GM21737 (cell line): Measurements from ENCODE around the gene ZNF185.
A peak's percentile ranks its signal among the peaks of the same experiment; 100 is the strongest.

ENCODE experiments used
- ATAC-seq: cut with Tn5 transposase; IDR thresholded peaks from one replicate; pipeline ENCODE4 v1.9.1; 2021; ENCODE audit warnings: mild to moderate bottlenecking, moderate library complexity; ENCODE audit not compliant: unreplicated experiment

ZNF185 gene

DNA sequence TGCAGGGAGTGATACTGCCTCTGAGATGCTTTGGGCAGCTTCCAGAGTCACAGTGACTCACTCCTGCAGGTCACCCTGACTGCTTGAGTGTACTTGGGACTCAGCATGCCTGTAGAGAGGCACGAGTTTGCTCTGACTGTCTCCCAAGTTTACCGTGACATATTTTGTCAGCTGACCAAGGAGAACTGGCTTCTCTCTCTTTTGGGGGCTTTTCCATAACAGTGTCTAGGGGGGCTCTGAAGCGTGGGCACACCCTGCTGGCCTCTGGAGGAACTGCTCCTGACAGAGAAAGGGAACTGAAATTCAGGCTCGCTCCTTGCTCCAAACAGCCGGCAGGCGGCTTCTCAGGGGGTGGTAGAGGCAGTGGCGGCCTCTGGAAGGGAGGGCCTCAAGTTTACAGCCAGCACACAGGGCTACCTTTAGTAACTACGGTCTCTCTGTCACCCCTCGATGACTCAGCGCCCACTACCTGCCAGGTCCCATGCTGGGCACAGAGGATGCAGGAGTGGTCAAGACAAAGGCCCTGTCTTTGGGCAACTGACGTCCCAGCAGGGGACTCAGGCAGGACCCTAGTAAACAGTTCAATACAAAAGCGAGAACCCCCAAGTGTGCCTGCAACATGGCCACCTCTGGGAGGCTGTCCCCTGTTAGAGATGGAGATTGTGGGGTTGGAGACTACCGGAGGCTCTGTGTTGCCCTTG is 17.8 kb downstream of the ZNF185 start:
- ATAC-seq: peak; percentile 72

DNA sequence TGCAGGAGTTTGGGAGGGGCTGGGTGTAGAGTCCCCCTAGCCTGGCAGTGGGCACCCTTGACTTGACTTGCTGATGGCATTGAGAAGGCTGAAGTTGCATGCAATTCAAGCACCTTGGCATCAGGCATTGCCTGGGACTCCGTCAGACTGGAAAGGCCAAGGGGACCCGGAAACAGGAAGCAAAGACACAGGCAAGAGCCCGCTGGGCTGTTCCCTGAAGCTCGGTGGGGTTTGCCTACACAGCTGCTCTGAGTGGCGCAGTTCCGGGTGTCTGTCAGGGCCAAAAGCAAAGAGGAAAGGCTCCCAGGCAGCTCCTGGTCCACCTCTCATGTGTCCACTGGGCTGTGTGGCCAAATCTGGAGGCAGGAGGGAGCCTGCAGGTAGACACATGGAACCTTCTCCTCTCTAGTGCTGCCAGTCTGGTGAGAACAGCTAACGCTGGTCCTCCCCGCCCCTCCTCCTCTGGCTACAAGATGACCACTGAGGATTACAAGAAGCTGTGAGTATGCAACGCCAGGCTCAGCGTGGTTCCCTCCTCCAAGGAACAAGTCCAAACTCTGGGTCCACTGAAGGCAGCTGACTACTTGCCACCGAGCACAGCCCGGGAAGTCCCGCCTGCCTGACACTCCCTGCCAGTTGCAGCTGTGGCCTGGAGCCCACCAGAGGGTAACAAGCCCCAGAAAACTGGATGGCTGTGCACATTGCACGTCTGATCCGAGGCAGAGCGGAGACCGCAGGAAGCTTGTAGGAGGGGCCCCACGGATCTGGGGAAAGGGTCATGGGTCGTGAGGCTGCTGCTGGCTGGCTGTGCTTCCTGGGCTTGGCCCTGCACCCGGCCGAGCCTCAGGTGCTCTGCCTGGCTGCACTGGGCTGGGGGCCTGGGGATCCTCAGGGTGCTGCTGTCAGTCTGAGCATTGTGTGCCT is 20.1 kb downstream of the ZNF185 start:
- ATAC-seq: no peak

GRCh38 chrX:152918707-152919106 is 20.8 kb downstream of the ZNF185 start:
- ATAC-seq: no peak

- ATAC-seq: no peak
These were observed 25.7 kb downstream of the ZNF185 start for GRCh38 chrX:152923599-152923998.

DNA sequence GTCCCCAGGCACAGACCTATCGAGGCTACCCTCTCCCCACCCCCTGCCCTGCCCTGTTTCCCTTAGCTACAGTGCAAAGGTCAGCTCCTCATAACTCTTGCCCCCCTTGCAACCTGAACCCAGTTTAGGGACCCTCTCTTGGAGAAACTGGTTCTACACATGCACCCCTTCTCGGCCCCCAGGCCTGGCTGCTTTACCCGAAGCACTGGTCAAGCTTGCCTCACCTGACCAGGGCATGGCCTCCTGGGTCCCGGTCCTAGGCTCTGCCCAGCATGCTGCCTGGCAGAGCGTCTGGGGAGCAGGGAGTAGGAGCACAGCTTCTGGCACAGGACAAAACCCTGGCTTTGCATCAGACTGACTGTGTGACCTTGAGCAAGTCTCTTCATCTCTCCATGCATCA is 28.0 kb downstream of the ZNF185 start:
- no peak for ATAC-seq

DNA sequence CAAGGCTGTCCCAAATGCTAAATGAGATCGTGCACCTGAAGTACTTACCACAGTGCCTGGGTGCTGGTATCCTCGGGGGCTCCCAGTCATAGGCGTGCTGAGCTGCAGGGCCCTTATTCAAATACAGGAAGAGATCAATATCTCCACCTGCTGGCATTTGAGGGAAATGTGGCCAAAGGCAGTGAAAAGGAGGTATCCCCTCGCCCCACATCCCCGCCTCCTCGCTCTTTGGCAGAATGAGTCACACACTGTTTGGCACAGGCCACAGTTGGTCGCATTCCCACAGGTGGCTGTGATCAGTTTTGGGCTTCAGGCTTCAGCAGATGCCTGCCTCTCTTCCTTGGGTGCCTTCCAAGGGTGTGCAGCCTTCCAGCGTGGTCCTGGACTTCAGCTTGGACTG is 28.4 kb downstream of the ZNF185 start:
- peak; percentile 77 for ATAC-seq

GRCh38 chrX:152926923-152927322 is 29.1 kb downstream of the ZNF185 start:
- no peak for ATAC-seq

DNA sequence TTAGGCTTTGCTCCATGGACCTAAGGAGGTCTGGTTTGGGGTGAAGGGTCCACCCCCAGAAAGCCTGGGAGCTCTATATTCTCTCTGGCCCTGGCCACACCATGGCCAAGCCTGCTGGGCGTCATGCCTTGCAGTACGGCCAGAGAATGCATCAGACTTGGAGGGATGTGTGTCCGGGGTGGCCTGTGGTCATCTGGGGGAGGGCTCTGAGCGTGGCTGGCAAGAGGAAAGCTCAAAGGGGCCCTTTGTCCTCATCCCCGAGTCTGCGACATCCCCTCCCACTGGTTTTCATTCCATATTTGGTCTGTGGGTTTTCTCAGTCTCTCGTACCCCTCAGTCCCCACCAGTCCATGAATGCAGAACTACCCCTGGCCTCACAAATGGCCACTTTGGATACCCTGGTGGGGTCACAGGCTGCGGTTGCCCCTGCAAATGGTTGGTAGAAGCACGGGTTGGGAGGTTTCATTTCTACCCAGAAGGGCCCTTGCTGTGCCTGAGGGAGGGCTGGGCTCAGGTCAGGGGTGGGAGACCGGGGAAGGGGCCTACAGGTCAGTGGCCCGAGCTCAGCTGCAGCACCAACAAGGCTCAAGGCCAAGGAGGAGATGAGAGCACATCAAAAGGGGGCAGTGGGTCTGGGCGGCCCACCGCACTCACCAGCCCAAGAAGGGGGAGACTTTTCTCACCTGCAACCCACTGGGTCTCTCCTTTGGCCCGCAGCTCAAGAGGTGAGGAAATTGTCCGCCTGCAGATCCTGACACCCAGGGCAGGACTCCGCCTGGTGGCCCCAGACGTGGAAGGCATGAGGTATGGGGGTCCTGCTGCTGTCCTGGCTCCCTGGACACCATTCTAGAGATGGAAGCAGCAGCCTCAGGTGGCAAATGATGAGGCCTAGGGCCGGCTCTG is 30.2 kb downstream of the ZNF185 start:
- no peak for ATAC-seq

- no peak for ATAC-seq
These were observed 31.0 kb downstream of the ZNF185 start for GRCh38 chrX:152928761-152929400.

DNA sequence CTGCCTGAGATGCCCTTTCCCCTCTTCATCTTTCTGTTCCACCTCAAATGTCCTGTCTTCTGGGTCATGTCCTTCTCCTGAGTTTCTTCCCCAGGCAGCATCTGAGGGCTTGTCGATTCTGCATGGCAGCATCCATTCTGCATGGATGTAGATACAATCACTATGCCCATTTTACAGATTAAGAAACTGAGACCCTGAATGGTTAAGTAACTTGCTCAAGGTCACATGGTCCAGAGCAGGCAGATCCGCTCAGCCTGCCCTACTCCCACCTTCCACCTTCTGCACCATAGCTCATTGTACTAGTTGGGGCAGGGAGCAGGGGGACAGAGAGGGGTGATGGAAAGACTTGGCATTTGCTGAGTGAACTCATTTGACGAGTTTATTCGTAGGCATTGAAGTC is 32.0 kb downstream of the ZNF185 start:
- ATAC-seq: no peak

DNA sequence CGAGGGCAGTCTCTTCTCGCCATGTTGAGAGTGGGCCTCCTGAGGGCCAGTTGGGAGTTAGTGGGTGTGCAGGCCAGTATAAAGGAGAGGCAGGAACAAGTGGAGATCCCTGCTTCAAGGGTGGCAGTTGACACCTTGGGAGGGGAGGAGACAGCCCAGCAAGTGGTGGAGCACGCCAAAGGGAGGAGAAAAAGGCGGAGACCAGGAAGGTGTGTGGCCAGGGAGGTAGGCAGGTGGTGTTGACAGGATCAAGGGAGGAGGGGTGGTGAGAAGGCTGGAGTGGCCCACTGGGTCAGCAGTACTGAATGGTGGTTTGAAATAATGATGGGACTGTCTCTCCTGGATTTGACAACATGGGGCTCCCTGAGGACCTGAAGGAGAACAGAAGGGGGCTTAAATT is 32.6 kb downstream of the ZNF185 start:
- no peak for ATAC-seq

GRCh38 chrX:152932144-152932543 is 34.3 kb downstream of the ZNF185 start:
- no peak for ATAC-seq

DNA sequence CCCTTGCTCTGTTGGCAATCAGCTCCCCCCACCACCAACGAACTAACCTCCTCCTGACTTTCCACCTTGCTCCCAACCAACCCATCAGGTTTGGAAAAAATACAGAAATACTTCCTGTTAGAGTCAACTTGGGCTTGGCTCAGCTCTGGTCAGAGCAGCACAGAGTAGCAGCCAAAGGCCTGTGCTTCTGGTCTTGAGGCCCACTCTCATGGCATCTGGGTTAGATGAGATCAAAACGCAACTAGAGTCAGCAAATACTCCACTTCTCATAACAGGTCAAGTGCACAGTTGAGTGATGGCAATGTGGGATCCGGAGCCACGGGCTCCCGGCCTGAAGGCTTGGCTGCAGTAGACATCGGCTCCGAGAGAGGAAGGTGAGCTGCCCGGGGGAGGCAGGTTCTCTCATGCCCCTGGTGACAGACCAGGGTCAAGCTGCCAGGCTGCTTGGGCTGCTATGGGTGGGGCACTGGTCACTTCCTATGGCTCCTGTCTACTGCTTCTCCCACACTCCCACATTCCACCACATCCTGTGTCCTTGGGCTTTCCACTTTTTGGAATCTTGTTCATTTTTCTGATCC is 34.8 kb downstream of the ZNF185 start:
- ATAC-seq: no peak

DNA sequence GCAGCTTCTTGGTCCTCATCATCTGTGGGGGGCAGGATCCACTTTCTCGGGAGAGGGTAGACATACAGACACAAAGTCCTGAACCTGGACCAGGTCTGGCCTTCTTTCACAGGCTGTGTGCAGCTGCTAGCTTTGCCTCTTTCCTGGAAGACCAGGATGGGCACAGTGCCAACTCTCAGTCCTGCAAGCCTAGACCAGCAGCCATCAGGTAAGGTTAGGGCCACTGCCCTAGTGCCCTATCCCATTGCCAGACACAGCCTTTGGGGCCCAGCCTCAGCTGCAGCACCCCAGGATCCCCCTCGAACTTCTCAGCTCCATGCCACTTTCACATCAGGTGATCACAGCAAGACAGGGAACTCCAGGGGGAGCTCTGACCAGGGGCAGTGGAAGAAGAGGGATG is 38.4 kb downstream of the ZNF185 start:
- ATAC-seq: no peak

GRCh38 chrX:152937236-152937635 is 39.4 kb downstream of the ZNF185 start:
- no peak for ATAC-seq

DNA sequence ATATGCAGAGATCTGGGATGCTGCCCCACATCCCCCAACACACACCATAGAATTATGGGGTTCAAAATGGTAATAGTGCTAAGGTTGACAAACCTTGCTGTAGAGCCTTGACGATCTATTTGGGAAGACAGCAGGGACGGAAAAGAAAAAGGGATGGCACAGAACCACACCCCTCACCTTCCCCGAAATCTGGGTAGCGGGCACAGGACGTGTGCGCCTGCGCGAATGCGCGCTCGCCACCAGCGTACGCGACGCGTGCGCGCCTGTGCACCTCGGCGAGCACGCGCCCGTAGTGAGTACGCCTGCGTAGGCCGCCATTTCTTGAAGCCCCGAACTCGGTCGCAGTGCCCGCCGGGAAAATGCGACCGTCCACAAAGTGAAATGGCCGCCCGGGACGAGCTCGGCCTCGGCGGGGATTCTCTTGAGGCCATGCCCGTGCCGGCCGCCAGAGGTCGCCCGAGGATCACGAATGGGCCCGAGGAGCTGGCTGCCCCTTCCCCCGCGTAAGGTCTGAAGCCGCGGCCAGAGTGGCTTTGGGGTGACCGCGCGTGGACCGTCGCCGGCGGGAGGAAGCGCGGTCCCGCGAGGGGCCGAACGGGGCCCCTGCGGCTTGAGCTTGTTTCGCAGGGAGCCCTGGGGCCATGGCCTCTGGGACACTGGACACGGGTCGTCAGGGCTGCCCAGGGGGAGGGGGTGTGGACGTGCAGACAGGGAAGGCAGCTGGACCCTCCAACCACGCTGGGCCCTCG is 43.6 kb downstream of the ZNF185 start:
- peak; percentile 93 for ATAC-seq

DNA sequence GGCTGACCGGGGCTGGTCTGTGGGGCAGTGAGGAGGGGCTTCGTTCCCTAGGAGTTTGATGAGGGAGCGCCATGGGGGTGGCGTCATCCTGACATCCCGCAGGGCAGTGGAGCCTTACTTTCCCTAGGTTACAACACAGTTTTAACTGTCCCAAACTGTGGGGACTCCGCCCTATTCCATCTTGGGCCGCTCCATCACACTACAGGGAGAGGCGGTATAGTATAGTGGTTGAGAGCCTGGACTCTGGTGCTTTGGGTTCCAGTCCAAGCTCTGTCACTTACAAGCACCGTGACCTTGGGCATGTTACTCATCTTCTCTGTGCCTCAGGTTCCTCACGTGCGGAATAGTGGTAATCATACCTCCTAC is 44.2 kb downstream of the ZNF185 start:
- no peak for ATAC-seq

- no peak for ATAC-seq
These were observed 46.0 kb downstream of the ZNF185 start for GRCh38 chrX:152943826-152944225.
